Measurements from ENCODE around the gene CLDN6. TPM values are rescaled to one million over a fixed set of nuclear protein-coding genes. Genes with fewer than 3 reads are reported as not detected.
"Not testable (repeated sequence)": the region's sequence is repeated elsewhere in the genome, so short reads cannot be mapped to it uniquely, and the experiment has no call there.

CLDN6 gene
- total and polyA plus RNA-seq, 5 donors, result not detected

DNA sequence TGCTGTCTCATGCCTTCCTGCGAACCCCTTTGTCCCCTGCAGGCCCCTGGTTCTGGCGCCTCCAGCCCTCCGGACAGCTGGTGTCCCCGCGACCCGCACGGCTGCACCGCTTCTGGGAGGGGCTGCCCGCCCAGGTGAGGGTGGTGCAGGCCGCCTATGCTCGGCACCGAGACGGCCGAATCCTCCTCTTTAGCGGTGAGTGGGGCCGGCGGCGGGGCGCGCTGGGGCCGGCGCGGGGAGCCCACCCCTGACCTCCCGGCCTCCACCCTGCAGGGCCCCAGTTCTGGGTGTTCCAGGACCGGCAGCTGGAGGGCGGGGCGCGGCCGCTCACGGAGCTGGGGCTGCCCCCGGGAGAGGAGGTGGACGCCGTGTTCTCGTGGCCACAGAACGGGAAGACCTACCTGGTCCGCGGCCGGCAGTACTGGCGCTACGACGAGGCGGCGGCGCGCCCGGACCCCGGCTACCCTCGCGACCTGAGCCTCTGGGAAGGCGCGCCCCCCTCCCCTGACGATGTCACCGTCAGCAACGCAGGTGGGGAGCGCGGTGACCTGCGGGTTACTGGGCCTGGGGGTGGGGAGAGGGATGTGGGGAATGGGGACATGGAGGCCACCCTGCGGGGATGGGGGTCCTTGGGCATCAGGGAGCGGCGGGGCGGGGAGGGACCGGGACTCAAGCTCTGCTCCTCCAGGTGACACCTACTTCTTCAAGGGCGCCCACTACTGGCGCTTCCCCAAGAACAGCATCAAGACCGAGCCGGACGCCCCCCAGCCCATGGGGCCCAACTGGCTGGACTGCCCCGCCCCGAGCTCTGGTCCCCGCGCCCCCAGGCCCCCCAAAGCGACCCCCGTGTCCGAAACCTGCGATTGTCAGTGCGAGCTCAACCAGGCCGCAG, 40.4 kb upstream of the CLDN6 start:
- 9% methylated on average over 77 of the region's 77 CpGs for WGBS
- intact Hi-C loops (cut with DNase I), result loop anchor here in 1 of 4 donors (5.0 kb wide), 1 partner anchor 49 kb away; no protein-coding TSS in a partner anchor
- DNase-seq (peak; percentile 46 to 87 (median 82)), ATAC-seq (peak; percentile 22 to 33)
- Histone ChIP-seq H3K27ac (ENCODE audit: low read length) (no peak overlapping the region), H3K9me3 (ENCODE audit: control insufficient read depth, low read length) (no peaks in the 10 kb centered on the region), H3K4me3 (ENCODE audit: low read length) (peak overlapping the region; percentile 56), H3K4me1 (ENCODE audit: control insufficient read depth, insufficient read depth, low read length) (peaks cover 5% of the 10 kb centered on the region), H3K27me3 (ENCODE audit: control insufficient read depth, insufficient read depth) (no peaks in the 10 kb centered on the region)

- WGBS, result 92% methylated on average over 22 of the region's 22 CpGs
- no peaks in the 10 kb centered on the region for H3K9me3 ChIP-seq (ENCODE audit: control insufficient read depth, low read length)
- no peaks in the 10 kb centered on the region for H3K27me3 ChIP-seq (ENCODE audit: control insufficient read depth, insufficient read depth)
- ATAC-seq (no peak), DNase-seq (peak in 1 of 3 donors; percentile 49)
- H3K27ac ChIP-seq (ENCODE audit: low read length), result no peak overlapping the region
- peaks cover 5% of the 10 kb centered on the region for H3K4me1 ChIP-seq (ENCODE audit: control insufficient read depth, insufficient read depth, low read length)
- intact Hi-C loops (cut with DNase I), result loop anchor here in 1 of 4 donors (5.0 kb wide), 1 partner anchor 50 kb away; no protein-coding TSS in a partner anchor
- no peak overlapping the region for H3K4me3 ChIP-seq (ENCODE audit: low read length)
These were observed 39.5 kb upstream of the CLDN6 start for GRCh38 chr16:3057181-3058138.

DNA sequence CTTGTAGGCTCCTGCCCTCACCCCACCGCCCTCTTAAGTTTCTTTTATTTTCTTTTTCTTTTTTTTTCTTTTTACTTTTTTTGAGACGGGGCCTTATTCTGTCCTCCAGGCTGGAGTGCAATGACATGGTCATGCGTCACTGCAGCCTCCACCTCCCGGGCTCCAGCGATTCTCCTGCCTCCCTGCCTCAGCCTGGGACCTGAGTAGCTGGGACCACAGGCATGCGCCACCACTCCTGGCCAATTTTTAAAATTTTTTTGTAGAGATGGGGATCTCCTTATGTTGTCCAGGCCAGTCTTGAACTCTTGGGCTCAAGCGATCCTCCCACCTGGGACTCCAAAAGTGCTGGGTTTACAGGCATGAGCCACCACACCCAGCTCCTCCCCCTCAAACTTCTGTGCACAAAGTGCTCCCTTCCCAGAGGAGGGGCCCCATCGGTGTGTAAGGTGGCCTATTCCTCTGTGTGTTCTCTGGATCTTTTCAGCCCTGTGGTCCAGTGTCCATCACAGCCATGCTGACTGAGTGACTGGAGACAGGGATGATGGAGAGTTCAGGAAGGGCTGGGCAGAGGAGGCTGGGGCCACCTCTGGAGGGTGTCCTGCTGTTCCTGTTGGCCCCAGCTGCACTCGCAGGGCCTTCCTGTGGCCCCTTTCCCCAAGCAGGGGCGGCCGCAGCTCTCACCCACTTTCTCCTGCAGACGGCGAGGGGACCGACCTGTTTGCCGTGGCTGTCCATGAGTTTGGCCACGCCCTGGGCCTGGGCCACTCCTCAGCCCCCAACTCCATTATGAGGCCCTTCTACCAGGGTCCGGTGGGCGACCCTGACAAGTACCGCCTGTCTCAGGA, 38.6 kb upstream of the CLDN6 start:
- no peak overlapping the region for H3K4me3 ChIP-seq (ENCODE audit: low read length)
- 86% methylated on average over 19 of the region's 19 CpGs for WGBS
- no peak overlapping the region for H3K27ac ChIP-seq (ENCODE audit: low read length)
- no peak for ATAC-seq
- H3K27me3 ChIP-seq (ENCODE audit: control insufficient read depth, insufficient read depth), result no peaks in the 10 kb centered on the region
- peaks cover 5% of the 10 kb centered on the region for H3K4me1 ChIP-seq (ENCODE audit: control insufficient read depth, insufficient read depth, low read length)
- intact Hi-C loops (cut with DNase I), result loop anchor here in 1 of 4 donors (5.0 kb wide), 1 partner anchor 51 kb away; no protein-coding TSS in a partner anchor
- H3K9me3 ChIP-seq (ENCODE audit: control insufficient read depth, low read length), result no peaks in the 10 kb centered on the region
- DNase-seq, result peak in 1 of 3 donors; percentile 19

DNA sequence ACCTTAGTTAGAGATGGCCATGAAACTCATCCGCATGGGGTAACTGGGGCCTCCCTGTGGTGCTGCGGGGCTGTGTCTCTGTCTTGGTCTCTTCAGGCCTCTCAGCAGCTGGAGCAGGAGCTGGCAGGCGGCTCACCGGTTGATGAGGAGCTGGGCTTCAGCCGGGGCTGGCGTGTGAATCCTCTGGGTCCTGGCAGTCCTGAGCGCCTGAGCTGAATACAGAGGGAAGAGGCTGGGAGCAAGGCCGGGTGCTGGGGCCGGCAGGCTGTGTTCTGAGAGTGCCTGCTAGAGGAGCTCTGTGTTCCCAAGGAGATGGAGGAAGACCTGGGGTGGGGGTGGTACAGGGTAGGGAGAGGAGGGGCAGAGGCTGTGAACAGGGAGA, 37.7 kb upstream of the CLDN6 start:
- DNase-seq, result peak in 1 of 3 donors; percentile 30
- not testable (repeated sequence) for ATAC-seq; H3K27ac ChIP-seq (ENCODE audit: low read length); H3K4me3 ChIP-seq (ENCODE audit: low read length); H3K27me3 ChIP-seq (ENCODE audit: control insufficient read depth, insufficient read depth); H3K4me1 ChIP-seq (ENCODE audit: control insufficient read depth, insufficient read depth, low read length); H3K9me3 ChIP-seq (ENCODE audit: control insufficient read depth, low read length)
- 52% methylated on average over 9 of the region's 9 CpGs for WGBS
- intact Hi-C loops (cut with DNase I), result loop anchor here in 1 of 4 donors (5.0 kb wide), 1 partner anchor 52 kb away; no protein-coding TSS in a partner anchor

- peak in 1 of 3 donors; percentile 43 for DNase-seq
- peaks cover 5% of the 10 kb centered on the region for H3K4me1 ChIP-seq (ENCODE audit: control insufficient read depth, insufficient read depth, low read length)
- no peak overlapping the region for H3K27ac ChIP-seq (ENCODE audit: low read length)
- intact Hi-C loops (cut with DNase I), result loop anchor here in 1 of 4 donors (5.0 kb wide), 1 partner anchor 52 kb away; no protein-coding TSS in a partner anchor
- H3K9me3 ChIP-seq (ENCODE audit: control insufficient read depth, low read length), result no peaks in the 10 kb centered on the region
- H3K4me3 ChIP-seq (ENCODE audit: low read length), result no peak overlapping the region
- WGBS, result 75% methylated on average over 17 of the region's 17 CpGs
- no peaks in the 10 kb centered on the region for H3K27me3 ChIP-seq (ENCODE audit: control insufficient read depth, insufficient read depth)
- ATAC-seq, result no peak
These were observed 37.2 kb upstream of the CLDN6 start for GRCh38 chr16:3054965-3055733.

DNA sequence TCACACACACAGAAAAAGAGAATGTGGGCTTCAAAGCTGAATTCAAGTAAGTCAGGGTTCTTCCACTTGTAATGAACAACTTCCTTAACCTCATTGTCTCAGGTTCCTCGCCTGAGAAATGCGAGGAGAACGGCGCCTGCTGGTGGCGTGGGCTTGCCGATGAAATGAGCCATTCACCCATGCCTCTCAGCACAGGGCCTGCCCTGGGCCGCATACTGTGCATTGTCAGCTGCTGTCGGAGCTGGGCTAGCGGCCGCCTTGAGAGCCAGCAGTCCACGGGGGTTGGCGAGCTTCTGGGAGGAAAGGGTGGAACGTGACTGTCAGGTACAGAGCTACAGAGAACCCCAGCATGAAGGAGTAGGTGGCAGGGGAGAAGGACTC, 35.3 kb upstream of the CLDN6 start:
- H3K9me3 ChIP-seq (ENCODE audit: control insufficient read depth, low read length); H3K4me3 ChIP-seq (ENCODE audit: low read length); ATAC-seq; H3K4me1 ChIP-seq (ENCODE audit: control insufficient read depth, insufficient read depth, low read length); H3K27ac ChIP-seq (ENCODE audit: low read length); intact Hi-C loops (cut with DNase I); H3K27me3 ChIP-seq (ENCODE audit: control insufficient read depth, insufficient read depth): not testable (repeated sequence)
- 85% methylated on average over 13 of the region's 13 CpGs for WGBS
- peak in 1 of 3 donors; percentile 42 for DNase-seq

GRCh38 chr16:3052571-3053329, 34.8 kb upstream of the CLDN6 start:
- not testable (repeated sequence) for ATAC-seq
- 82% methylated on average over 11 of the region's 12 CpGs for WGBS

GRCh38 chr16:3051494-3051893, 33.5 kb upstream of the CLDN6 start:
- 79% methylated on average over 9 of the region's 9 CpGs for WGBS
- no peak for ATAC-seq
- no peak overlapping the region for H3K27ac ChIP-seq (ENCODE audit: low read length)
- no peaks in the 10 kb centered on the region for H3K9me3 ChIP-seq (ENCODE audit: control insufficient read depth, low read length)
- no peak overlapping the region for H3K4me3 ChIP-seq (ENCODE audit: low read length)
- no peaks in the 10 kb centered on the region for H3K27me3 ChIP-seq (ENCODE audit: control insufficient read depth, insufficient read depth)
- H3K4me1 ChIP-seq (ENCODE audit: control insufficient read depth, insufficient read depth, low read length), result no peaks in the 10 kb centered on the region
- DNase-seq, result peak in 1 of 3 donors; percentile 38
- intact Hi-C loops (cut with DNase I), result no loop called here

More at GRCh38 chr16:3052571-3053329, 34.8 kb upstream of the CLDN6 start:
- H3K4me3 ChIP-seq (ENCODE audit: low read length); intact Hi-C loops (cut with DNase I); H3K27ac ChIP-seq (ENCODE audit: low read length); H3K4me1 ChIP-seq (ENCODE audit: control insufficient read depth, insufficient read depth, low read length); H3K27me3 ChIP-seq (ENCODE audit: control insufficient read depth, insufficient read depth); H3K9me3 ChIP-seq (ENCODE audit: control insufficient read depth, low read length): not testable (repeated sequence)
- DNase-seq, result peak in 1 of 3 donors; percentile 16

GRCh38 chr16:3051009-3051408, 33.0 kb upstream of the CLDN6 start:
- intact Hi-C loops (cut with DNase I), result no loop called here
- ATAC-seq (no peak), DNase-seq (peak in 1 of 3 donors; percentile 1)
- Histone ChIP-seq H3K4me3 (ENCODE audit: low read length) (no peak overlapping the region), H3K27me3 (ENCODE audit: control insufficient read depth, insufficient read depth) (no peaks in the 10 kb centered on the region), H3K27ac (ENCODE audit: low read length) (no peak overlapping the region), H3K9me3 (ENCODE audit: control insufficient read depth, low read length) (no peaks in the 10 kb centered on the region), H3K4me1 (ENCODE audit: control insufficient read depth, insufficient read depth, low read length) (no peaks in the 10 kb centered on the region)
- WGBS, result 23% methylated on average over 4 of the region's 4 CpGs

Data from right cardiac atrium (tissue), 5 donors.